HepG2 (cell line): ENCODE measurements around the gene DDRGK1. TPM values are rescaled to one million over a fixed set of nuclear protein-coding genes. Genes with fewer than 3 reads are reported as not detected.

Experiments used
- HMGXB4 ChIP-seq, 2 experiments: sonication (generic) in 1 of 2; formaldehyde crosslinking in 1 of 2; IDR thresholded peaks; 2 replicates each; pipeline versions ENCODE4 v1.4.0 to v1.6.1; 2018 to 2020; ENCODE audit warnings: missing genetic modification reagents in 2 of 2, borderline replicate concordance in 1 of 2, low read depth in 1 of 2, mild to moderate bottlenecking in 1 of 2, missing biosample characterization in 1 of 2
- HNF1A ChIP-seq, 2 experiments: sonication (generic) in 1 of 2; formaldehyde crosslinking in 1 of 2; IDR thresholded peaks; 2 replicates each; pipeline versions ENCODE4 v1.4.0 to v1.6.1; 2016 to 2020; ENCODE audit warnings: borderline replicate concordance in 1 of 2, low read depth in 1 of 2, mild to moderate bottlenecking in 1 of 2, missing genetic modification reagents in 1 of 2
- MAFF ChIP-seq: IDR thresholded peaks from 2 replicates; pipeline ENCODE4 v1.6.1; 2011; ENCODE audit warnings: low read depth, low read length, improper control_type of control experiment
- ZBTB39 ChIP-seq: sonication (generic); formaldehyde crosslinking; IDR thresholded peaks from 2 replicates; pipeline ENCODE4 v1.5.0; 2020; ENCODE audit warnings: missing genetic modification reagents
- ZFX ChIP-seq: sonication (generic); formaldehyde crosslinking; IDR thresholded peaks from 2 replicates; pipeline ENCODE4 v1.4.0; 2020; ENCODE audit warnings: mild to moderate bottlenecking, low read depth, missing genetic modification reagents, moderate library complexity
- ZHX2 ChIP-seq, 2 experiments: sonication (generic) in 1 of 2; formaldehyde crosslinking in 1 of 2; IDR thresholded peaks; 2 replicates each; pipeline versions ENCODE4 v1.6.1 to v1.9.0; 2014 to 2022; ENCODE audit warnings: antibody characterized with exemption in 1 of 2, borderline replicate concordance in 1 of 2, inconsistent platforms in 1 of 2, low read depth in 1 of 2, missing genetic modification reagents in 1 of 2
- ZNF761 ChIP-seq: sonication (generic); formaldehyde crosslinking; conservative IDR thresholded peaks from 2 replicates; pipeline ENCODE4 v1.4.0; 2020; ENCODE audit warnings: mild to moderate bottlenecking, missing genetic modification reagents
- ZNF780A ChIP-seq: sonication (generic); formaldehyde crosslinking; IDR thresholded peaks from 2 replicates; pipeline ENCODE4 v1.8.0; 2022; ENCODE audit warnings: mild to moderate bottlenecking, missing genetic modification reagents, moderate library complexity
- ZSCAN5A ChIP-seq: sonication (generic); formaldehyde crosslinking; IDR thresholded peaks from 2 replicates; pipeline ENCODE4 v1.8.0; 2022; ENCODE audit warnings: mild to moderate bottlenecking, missing genetic modification reagents, borderline replicate concordance
- polyA plus RNA-seq, 8 experiments: library from polyadenylated mRNA; depleted of rRNA in 3 of 8; stranded (reverse) in 7 of 8; unstranded in 1 of 8; fragments of >200 nt; fragmentation: Illumina TruSeq in 4 of 8; extraction: Trizol in 4 of 8; gene quantifications; 2 replicates each; pipeline versions ENCODE4 v1.2.1 to v1.2.3, GENCODE V29; 2011 to 2016; ENCODE audit warnings: low read depth in 4 of 8, missing spikeins in 1 of 8, mixed read lengths in 1 of 8; ENCODE audit not compliant: insufficient read depth in 1 of 8
- total RNA-seq, 5 experiments: library from RNA; depleted of rRNA; stranded (reverse); fragments of >200 nt; fragmentation: Illumina TruSeq; extraction: Trizol; gene quantifications; 2 replicates each; pipeline ENCODE4 v1.2.3, GENCODE V29; 2016; ENCODE audit warnings: low read depth in 1 of 5

DDRGK1 gene
- total and polyA plus RNA-seq, 2 of the 13 experiments (the other 11 are each of a cell fraction or from before 2014, with no cell fraction given) = 96.7 to 149 TPM

GRCh38 chr20:3204124-3204794, at the start of gene DDRGK1 (continued):
- TF ChIP-seq HMGXB4 (CRISPR knock-in tag; IDR thresholded peaks at IDR 0.05; ENCODE audit: borderline replicate concordance in 1 of 2, low read depth in 1 of 2) (peak; percentile 51 to 86), HNF1A (IDR thresholded peaks at IDR 0.05; ENCODE audit: low read depth) (no peak), HNF1A (CRISPR knock-in tag; IDR thresholded peaks at IDR 0.05; ENCODE audit: borderline replicate concordance) (peak; percentile 78), MAFF (no peak), ZFX (peak; percentile 99), ZSCAN5A (CRISPR knock-in tag) (peak; percentile 92), ZHX2 (IDR thresholded peaks at IDR 0.05; ENCODE audit: low read depth) (0 out of 2 replicates have a peak, but pooled peaks have one; percentile 38), ZHX2 (CRISPR knock-in tag; IDR thresholded peaks at IDR 0.05; ENCODE audit: borderline replicate concordance) (peak; percentile 87), ZNF761 (peak; percentile 97), ZBTB39 (CRISPR knock-in tag) (peak; percentile 88), ZNF780A (CRISPR knock-in tag) (no peak)
